AG09309 (cell line): Measurements from ENCODE around the gene ERC1.

Experiments used
- DNase-seq: peaks from one replicate; pipeline ENCODE4 v3.0.0-alpha.2; 2010; ENCODE audit warnings: low read depth
- H3K4me3 ChIP-seq: 2 replicates; pipeline ENCODE4 v1.5.1; 2011; ENCODE audit warnings: mild to moderate bottlenecking, low read depth, low read length, moderate library complexity; ENCODE audit not compliant: control insufficient read depth
- TF ChIP-seq, protein P1 (sequence below): IDR thresholded peaks from 2 replicates; pipeline ENCODE4 v1.5.1; 2011; ENCODE audit warnings: mild to moderate bottlenecking, low read depth, low read length, inconsistent platforms; ENCODE audit not compliant: insufficient read depth, control insufficient read depth; ENCODE audit errors: missing control alignments

ERC1 gene

DNA sequence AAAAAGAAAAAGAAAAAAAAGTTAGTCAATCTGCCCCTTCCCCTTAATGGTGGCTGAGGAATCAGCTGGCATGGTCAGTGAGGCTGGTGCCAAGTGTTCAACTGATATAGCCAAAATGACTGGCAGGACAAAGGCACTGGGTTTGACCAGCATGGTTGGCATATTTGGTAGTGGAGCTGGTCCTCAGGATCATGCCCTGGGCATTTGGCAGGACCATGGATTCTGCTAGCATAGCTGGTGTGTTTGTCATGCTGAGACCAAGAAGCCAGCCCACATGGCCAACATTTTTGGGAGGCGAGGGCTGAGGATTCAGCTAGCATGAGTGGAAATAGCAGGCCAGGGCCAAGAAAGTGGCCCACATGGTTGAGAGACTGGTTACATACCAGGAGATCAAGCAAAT, 466.9 kb downstream of the ERC1 start:
- peak; percentile 72 for DNase-seq
- TF ChIP-seq, protein P1, sequence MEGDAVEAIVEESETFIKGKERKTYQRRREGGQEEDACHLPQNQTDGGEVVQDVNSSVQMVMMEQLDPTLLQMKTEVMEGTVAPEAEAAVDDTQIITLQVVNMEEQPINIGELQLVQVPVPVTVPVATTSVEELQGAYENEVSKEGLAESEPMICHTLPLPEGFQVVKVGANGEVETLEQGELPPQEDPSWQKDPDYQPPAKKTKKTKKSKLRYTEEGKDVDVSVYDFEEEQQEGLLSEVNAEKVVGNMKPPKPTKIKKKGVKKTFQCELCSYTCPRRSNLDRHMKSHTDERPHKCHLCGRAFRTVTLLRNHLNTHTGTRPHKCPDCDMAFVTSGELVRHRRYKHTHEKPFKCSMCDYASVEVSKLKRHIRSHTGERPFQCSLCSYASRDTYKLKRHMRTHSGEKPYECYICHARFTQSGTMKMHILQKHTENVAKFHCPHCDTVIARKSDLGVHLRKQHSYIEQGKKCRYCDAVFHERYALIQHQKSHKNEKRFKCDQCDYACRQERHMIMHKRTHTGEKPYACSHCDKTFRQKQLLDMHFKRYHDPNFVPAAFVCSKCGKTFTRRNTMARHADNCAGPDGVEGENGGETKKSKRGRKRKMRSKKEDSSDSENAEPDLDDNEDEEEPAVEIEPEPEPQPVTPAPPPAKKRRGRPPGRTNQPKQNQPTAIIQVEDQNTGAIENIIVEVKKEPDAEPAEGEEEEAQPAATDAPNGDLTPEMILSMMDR: no peak
- no peak overlapping the region for H3K4me3 ChIP-seq

DNA sequence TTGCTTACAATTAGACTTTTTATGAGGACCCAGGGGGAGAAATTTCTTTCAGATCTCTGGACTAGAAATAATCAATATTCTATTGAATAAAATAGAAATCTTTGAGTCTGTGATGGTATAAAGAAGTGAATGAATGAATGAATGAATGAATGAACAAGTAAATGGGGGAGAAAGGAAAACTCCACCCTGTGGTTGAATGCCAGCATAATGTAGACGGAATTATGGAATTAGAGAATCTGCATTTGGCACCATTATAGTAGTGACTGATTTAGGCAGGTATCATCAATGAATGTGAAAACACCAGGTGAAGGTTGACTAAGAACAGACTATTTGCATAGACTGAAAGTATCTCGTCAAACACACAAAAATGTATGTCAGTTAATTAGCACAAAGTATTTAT, 468.3 kb downstream of the ERC1 start:
- no peak for DNase-seq
- no peak overlapping the region for H3K4me3 ChIP-seq
- TF ChIP-seq, protein P1: no peak

DNA sequence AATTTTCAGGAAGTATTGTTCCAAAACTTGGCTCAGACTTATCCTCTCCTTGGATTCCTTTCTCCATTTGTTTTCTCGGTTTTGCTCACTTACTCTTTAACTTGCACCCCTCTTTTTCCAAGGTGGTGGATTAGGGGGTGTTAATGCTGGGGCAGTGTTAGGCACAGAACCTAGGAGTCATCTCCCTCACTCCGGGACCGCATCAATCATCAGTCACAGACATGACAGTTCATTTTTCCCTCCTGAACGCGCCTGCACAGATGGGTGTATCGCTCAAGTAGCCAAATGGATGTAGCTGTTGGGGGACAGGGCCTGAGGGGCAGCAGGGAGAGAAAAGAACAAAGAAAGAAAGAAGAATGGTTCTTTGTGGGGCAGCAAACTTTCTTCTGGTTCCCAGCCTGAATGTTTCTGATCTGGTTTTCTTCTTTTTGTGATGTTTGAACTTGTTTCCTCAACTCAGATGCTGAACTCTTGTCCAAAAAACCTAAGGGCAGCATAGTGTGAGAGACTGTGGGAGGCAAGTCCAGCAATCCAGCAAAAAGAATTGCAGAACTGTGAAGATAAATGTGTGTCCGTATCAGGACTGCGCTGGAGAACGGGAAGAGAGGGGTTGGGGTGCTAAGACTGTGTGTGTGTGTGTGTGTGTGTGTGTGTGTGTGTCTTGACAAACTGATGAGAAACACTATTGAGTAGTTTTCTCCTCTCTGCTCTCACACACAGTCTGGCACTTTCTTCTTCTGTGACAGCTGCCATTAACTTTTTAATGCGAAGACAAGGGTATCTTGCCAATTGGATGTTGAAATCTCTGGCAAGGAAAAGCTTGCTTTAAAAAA, 472.3 kb downstream of the ERC1 start:
- H3K4me3 ChIP-seq: no peak overlapping the region
- TF ChIP-seq, protein P1: no peak
- no peak for DNase-seq

DNA sequence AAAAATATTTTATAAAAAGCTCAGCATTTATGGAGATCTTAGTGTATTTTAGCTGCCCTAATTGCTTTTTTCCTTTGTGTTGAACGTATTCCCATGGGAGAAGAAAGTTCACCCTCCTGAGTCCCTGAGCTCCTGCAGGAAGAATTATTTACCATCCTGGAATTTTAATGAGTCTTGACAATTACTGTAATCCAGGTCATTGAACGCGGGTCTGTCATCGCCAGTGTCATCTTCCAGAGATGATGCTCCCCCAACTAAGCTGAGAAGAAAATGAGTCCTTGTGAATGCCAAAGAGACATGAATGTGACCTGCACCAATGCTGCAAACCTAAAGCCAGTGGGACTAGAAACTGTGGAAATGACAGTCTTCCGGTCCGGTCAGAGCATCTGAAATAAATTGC, 473.9 kb downstream of the ERC1 start:
- DNase-seq: no peak
- no peak overlapping the region for H3K4me3 ChIP-seq
- TF ChIP-seq, protein P1: no peak

DNA sequence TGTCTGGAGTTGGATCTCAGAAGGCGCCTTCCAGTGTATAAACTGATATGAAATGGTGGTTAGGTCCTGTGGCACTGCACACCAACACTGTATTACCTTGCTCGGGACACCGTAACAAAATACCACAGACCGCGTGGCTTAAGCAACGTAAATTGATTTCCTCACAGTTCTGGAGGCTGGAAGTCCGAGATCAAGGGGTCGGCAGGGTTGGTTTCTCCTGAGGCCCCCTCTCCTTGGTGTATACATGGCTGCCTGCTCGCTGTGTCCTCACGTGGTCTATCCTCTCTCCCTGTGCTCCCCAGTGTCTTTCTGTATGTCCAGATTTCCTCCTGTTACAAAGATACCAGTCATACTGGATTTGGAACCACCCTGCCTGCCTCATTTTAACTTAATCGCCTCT, 475.0 kb downstream of the ERC1 start:
- TF ChIP-seq, protein P1: no peak
- no peak for DNase-seq

DNA sequence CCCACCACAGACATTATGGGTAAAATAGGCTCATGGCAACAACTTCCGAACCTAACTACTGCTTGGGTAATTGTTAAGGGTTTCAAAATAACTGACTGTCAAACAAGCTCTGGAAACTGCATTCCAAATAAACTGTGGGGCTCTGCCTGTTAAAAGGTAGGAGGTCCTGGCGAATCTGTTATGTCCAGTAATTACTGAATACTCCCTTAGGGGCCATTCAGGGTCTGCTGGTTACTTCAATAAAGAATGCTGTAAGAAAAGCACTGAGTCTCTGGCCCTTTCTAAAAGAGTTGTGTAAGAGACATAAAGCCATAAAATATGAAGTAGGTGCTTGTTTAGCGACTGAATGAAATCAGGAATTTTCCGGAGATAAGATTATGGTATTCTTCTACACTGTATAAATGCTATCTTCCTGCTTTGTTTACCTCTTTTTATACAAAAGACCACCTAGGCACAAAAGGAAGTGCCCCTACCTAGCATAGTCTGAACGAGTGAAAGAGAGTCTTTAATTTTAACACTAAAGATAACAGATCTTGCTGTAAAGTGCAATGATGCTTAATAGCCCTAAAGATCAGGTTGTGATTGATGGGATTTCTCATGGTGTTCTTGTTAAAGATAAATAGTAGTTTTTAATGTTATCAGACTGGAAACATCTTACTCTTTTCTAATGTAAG, 475.6 kb downstream of the ERC1 start:
- TF ChIP-seq, protein P1: no peak

More for the DNA sequence above, 475.0 kb downstream of the ERC1 start:
- H3K4me3 ChIP-seq: no peak overlapping the region

DNA sequence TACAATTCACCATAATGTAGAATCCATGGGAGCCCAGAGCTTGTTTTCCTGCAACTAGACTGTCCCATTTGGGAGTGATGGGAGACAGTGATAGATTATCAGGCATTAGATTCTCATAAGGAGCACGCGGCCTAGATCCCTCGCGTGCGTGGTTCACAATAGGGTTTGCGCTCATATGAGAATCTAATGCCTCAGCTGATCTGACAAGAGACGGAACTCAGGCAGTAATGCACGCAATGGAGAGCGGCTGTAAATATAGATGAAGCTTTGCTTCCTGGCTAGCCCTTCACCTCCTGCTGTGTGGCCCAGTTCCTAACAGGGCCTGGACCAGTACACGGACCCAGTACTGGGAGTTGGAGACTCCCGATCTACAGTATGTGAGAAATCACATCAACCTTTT, 476.7 kb downstream of the ERC1 start:
- H3K4me3 ChIP-seq: no peak overlapping the region
- TF ChIP-seq, protein P1: no peak
- DNase-seq: no peak

More for the DNA sequence above, 475.6 kb downstream of the ERC1 start:
- no peak for DNase-seq
- no peak overlapping the region for H3K4me3 ChIP-seq
